HG03066 (cell line): ENCODE measurements around the gene CNP.

ENCODE experiments used
- ATAC-seq: cut with Tn5 transposase; IDR thresholded peaks from one replicate; pipeline ENCODE4 v1.9.1; 2021; ENCODE audit warnings: low read depth; ENCODE audit not compliant: unreplicated experiment

CNP gene

GRCh38 chr17:41971721-41972523 lies 5.3 kb downstream of the CNP start:
- ATAC-seq, result no peak

GRCh38 chr17:41972571-41973407 lies 6.2 kb downstream of the CNP start:
- ATAC-seq, result no peak

- ATAC-seq, result no peak
Measured at GRCh38 chr17:41973408-41973811, 6.8 kb downstream of the CNP start.

- no peak for ATAC-seq
Measured at GRCh38 chr17:41974031-41974430, 7.4 kb downstream of the CNP start.

GRCh38 chr17:41974658-41975057 lies 8.1 kb downstream of the CNP start:
- ATAC-seq, result no peak

- no peak for ATAC-seq
Measured at GRCh38 chr17:41975099-41976083, 8.8 kb downstream of the CNP start.

- ATAC-seq, result no peak
Measured at GRCh38 chr17:41976142-41976768, 9.7 kb downstream of the CNP start.

- ATAC-seq, result no peak
Measured at GRCh38 chr17:41977991-41978390, 11.4 kb downstream of the CNP start.

GRCh38 chr17:41982026-41982760 lies 15.6 kb downstream of the CNP start:
- no peak for ATAC-seq

- ATAC-seq, result no peak
Measured at GRCh38 chr17:41984454-41984853, 17.9 kb downstream of the CNP start.

GRCh38 chr17:41985919-41986318 lies 19.3 kb downstream of the CNP start:
- no peak for ATAC-seq

- ATAC-seq, result no peak
Measured at GRCh38 chr17:41986634-41987033, 20.0 kb downstream of the CNP start.

GRCh38 chr17:41987642-41988041 lies 21.0 kb downstream of the CNP start:
- no peak for ATAC-seq

- no peak for ATAC-seq
Measured at GRCh38 chr17:41988418-41988817, 21.8 kb downstream of the CNP start.

- no peak for ATAC-seq
Measured at GRCh38 chr17:41989702-41990419, 23.3 kb downstream of the CNP start.

GRCh38 chr17:41992576-41992975 lies 26.0 kb downstream of the CNP start:
- ATAC-seq, result no peak

- no peak for ATAC-seq
Measured at GRCh38 chr17:41996855-41997164, 30.2 kb downstream of the CNP start.

GRCh38 chr17:41998497-41998896 lies 31.9 kb downstream of the CNP start:
- no peak for ATAC-seq
